Lung (tissue), 12 donors: ENCODE results near the gene KBTBD12. TPM values are rescaled to one million over a fixed set of nuclear protein-coding genes. Genes with fewer than 3 reads are reported as not detected.
"Not testable (repeated sequence)": the region's sequence is repeated elsewhere in the genome, so short reads cannot be mapped to it uniquely, and the experiment has no call there.

Experiments
- ATAC-seq: fragments of 200-7000 bp; cut with Tn5 transposase; one replicate; pipeline ENCODE4 v1.9.1; 2020; ENCODE audit warnings: moderate number of reproducible peaks; ENCODE audit not compliant: insufficient read depth, low FRiP score
- DNase-seq, 3 donors: peaks; one replicate each; pipeline ENCODE4 v3.0.0-alpha.2; 2013 to 2017
- H3K27ac ChIP-seq, 2 donors: one replicate each; pipeline ENCODE4 v1.5.1; 2013; ENCODE audit warnings: mild to moderate bottlenecking in 2 of 2, moderate library complexity in 2 of 2, control low read depth in 1 of 2, inconsistent platforms in 1 of 2, low read depth in 1 of 2, low read length in 1 of 2
- H3K27me3 ChIP-seq, 3 donors: one replicate each; pipeline ENCODE4 v1.5.1; 2013; ENCODE audit warnings: low read length in 2 of 3; ENCODE audit not compliant: control insufficient read depth in 3 of 3, insufficient read depth in 3 of 3
- H3K36me3 ChIP-seq, 4 donors: one replicate each; pipeline ENCODE4 v1.5.1; 2013; ENCODE audit warnings: low read length in 4 of 4, mild to moderate bottlenecking in 1 of 4, moderate library complexity in 1 of 4; ENCODE audit not compliant: control insufficient read depth in 4 of 4, insufficient read depth in 4 of 4
- H3K4me1 ChIP-seq, 5 donors: one replicate each; pipeline ENCODE4 v1.5.1; 2013; ENCODE audit warnings: low read length in 5 of 5, mild to moderate bottlenecking in 2 of 5, moderate library complexity in 1 of 5; ENCODE audit not compliant: control insufficient read depth in 5 of 5, insufficient read depth in 5 of 5
- H3K4me3 ChIP-seq: one replicate; pipeline ENCODE4 v1.5.1; 2013; ENCODE audit warnings: mild to moderate bottlenecking, control low read depth, moderate library complexity
- H3K9ac ChIP-seq, 2 donors: one replicate each; pipeline ENCODE4 v1.5.1; 2013; ENCODE audit warnings: low read length in 2 of 2, control low read depth in 1 of 2; ENCODE audit not compliant: insufficient read depth in 1 of 2
- H3K9me3 ChIP-seq, 4 donors: one replicate each; pipeline ENCODE4 v1.5.1; 2013; ENCODE audit warnings: low read length in 3 of 4, mild to moderate bottlenecking in 1 of 4, moderate library complexity in 1 of 4; ENCODE audit not compliant: control insufficient read depth in 4 of 4, insufficient read depth in 3 of 4
- WGBS, 2 donors: extraction: QIAGEN DNeasy Blood & Tissue Kit; methylation state at CpG; one replicate each; pipeline ENCODE4 v1.1.7; 2013; 5-methylcytosine and 5-hydroxymethylcytosine counted together
- polyA plus RNA-seq, 2 donors: library from polyadenylated mRNA; stranded (reverse); fragments of 200-250 nt; gene quantifications; one replicate each; pipeline ENCODE4 v1.2.1, GENCODE V29; 2013
- total RNA-seq, 2 donors: library from RNA; depleted of rRNA in 1 of 2; stranded (reverse); fragments of >200 nt in 1 of 2; gene quantifications; one replicate each; pipeline ENCODE4 v1.2.1, GENCODE V29; 2014 to 2021
- TF ChIP-seq, protein P1 (sequence below): IDR thresholded peaks from 2 replicates; pipeline ENCODE4 v1.5.1; 2012; ENCODE audit warnings: mild to moderate bottlenecking; ENCODE audit errors: control extremely low read depth, extremely low read depth
- donor health status: control.
- donor health status: control.
- donor health status: Bipolar disorder and iron deficiency.
- donor health status: healthy.
- donor health status: DM: yes; HTN: yes; CAD: no.

KBTBD12 gene
- total and polyA plus RNA-seq, 4 donors = 0.29 to 3.1 (median 0.62) TPM

DNA sequence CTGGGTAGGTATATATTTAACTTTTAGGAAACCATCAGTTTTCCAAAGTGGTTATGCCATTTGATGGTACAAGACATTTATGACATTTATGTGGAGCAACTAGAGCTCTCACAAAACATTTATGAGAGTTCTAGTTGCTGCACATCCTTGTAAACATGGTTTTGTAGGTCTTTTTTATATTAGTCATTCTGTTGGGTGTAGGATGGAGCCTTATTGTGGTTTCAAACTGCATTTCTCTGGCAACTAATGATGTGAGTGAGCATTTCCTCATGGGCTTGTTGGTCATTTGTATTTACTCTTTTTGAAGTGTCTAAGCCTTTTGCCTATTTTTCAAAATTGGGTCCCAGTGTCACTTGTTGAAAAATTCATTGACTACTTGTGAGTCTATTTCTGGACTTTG is 47.0 kb upstream of the KBTBD12 start:
- TF ChIP-seq, protein P1, sequence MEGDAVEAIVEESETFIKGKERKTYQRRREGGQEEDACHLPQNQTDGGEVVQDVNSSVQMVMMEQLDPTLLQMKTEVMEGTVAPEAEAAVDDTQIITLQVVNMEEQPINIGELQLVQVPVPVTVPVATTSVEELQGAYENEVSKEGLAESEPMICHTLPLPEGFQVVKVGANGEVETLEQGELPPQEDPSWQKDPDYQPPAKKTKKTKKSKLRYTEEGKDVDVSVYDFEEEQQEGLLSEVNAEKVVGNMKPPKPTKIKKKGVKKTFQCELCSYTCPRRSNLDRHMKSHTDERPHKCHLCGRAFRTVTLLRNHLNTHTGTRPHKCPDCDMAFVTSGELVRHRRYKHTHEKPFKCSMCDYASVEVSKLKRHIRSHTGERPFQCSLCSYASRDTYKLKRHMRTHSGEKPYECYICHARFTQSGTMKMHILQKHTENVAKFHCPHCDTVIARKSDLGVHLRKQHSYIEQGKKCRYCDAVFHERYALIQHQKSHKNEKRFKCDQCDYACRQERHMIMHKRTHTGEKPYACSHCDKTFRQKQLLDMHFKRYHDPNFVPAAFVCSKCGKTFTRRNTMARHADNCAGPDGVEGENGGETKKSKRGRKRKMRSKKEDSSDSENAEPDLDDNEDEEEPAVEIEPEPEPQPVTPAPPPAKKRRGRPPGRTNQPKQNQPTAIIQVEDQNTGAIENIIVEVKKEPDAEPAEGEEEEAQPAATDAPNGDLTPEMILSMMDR = no peak
- DNase-seq = no peak
- no peak for ATAC-seq

DNA sequence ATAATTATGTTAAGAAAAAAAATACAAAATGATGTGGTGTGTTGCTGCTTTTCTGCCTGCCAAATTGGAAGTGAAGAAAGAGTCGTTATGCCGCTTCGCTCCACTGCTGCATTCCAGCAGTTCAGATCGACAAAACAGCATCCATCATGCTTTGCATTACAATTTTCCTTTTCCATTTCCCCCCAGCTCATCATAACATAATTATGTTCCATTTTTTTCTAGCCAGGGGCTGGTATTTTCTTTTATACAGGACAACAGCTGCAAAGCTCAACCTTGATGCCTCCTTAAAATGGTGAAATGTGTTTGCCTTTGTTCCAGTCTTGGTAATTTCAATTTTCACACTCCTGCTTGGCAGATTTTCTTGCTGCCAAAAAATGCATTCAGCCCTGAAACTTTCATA is 44.9 kb upstream of the KBTBD12 start:
- no peak overlapping the region for H3K27ac ChIP-seq
- ATAC-seq = no peak
- H3K27me3 ChIP-seq = peaks cover 0 to 5% (median 0%) of the 10 kb centered on the region in 3 donors
- 81 to 87% methylated on average over 4 of the region's 4 CpGs for WGBS, 2 donors
- no peak for DNase-seq
- TF ChIP-seq, protein P1 = no peak
- peaks cover 0 to 7% (median 0%) of the 10 kb centered on the region in 5 donors for H3K4me1 ChIP-seq
- no peak overlapping the region for H3K9ac ChIP-seq
- no peak overlapping the region for H3K4me3 ChIP-seq
- H3K9me3 ChIP-seq = no peaks in the 10 kb centered on the region
- H3K36me3 ChIP-seq = no peaks in the 10 kb centered on the region

More for the DNA sequence above, 47.0 kb upstream of the KBTBD12 start:
- no peak overlapping the region for H3K4me3 ChIP-seq
- H3K9ac ChIP-seq = no peak overlapping the region
- peaks cover 0 to 7% (median 0%) of the 10 kb centered on the region in 5 donors for H3K4me1 ChIP-seq
- no peaks in the 10 kb centered on the region for H3K9me3 ChIP-seq
- no peak overlapping the region for H3K27ac ChIP-seq
- H3K36me3 ChIP-seq = no peaks in the 10 kb centered on the region
- peaks cover 0 to 5% (median 0%) of the 10 kb centered on the region in 3 donors for H3K27me3 ChIP-seq

DNA sequence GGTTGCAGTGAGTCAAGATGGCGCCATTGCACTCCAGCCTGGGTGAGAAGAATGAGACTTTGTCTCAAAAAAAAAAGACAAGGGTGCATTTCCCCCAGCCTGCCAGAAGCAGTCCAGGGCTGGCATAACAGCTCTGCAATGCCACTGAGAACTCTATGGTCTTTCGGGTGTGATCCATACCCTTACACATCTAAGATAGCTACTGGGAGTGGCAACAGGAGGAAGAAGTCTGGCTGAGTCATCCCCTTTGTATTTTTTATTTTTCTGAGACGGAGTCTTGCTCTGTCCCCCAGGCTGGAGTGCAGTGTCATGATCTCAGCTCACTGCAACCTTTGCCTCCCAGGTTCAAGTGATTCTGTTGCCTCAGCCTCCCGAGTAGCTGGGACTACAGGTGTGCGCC is 40.9 kb upstream of the KBTBD12 start:
- H3K9ac ChIP-seq, H3K9me3 ChIP-seq, H3K4me3 ChIP-seq, DNase-seq, H3K27ac ChIP-seq, ATAC-seq, H3K4me1 ChIP-seq, H3K27me3 ChIP-seq, H3K36me3 ChIP-seq: not testable (repeated sequence)
- WGBS, 2 donors = 90 to 94% methylated on average over 5 of the region's 5 CpGs

DNA sequence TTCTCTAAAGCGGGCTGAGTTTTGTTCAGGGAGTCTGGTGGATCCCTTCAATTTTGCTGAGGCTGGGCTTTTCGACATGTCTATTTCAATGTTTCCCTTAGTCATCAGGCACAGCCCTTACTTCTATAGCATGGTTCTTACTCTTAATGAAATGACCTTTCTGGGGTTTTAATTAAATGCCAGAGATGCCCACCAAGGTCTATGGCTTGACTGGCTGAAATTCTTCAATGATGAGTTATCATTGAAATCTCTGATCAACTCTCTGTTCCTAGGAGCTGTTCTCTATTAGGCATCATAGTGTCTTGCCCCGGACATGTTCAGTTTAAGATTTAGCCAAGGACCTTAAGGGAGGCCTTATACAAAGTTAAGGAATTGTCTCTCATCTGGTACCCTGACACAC is 33.4 kb upstream of the KBTBD12 start:
- Histone ChIP-seq H3K9me3 (no peaks in the 10 kb centered on the region), H3K27me3 (no peaks in the 10 kb centered on the region), H3K9ac (no peak overlapping the region), H3K27ac (no peak overlapping the region), H3K36me3 (no peaks in the 10 kb centered on the region), H3K4me1 (no peaks in the 10 kb centered on the region), H3K4me3 (no peak overlapping the region)
- DNase-seq (no peak), ATAC-seq (no peak)
- TF ChIP-seq, protein P1 = no peak
- 94 to 96% methylated on average over 3 of the region's 3 CpGs for WGBS, 2 donors
